GM19043 (cell line): ENCODE data around the gene HHIPL1.

Experiments
- ATAC-seq: cut with Tn5 transposase; IDR thresholded peaks from one replicate; pipeline ENCODE4 v1.9.1; 2021; ENCODE audit warnings: low read depth; ENCODE audit not compliant: unreplicated experiment

The HHIPL1 gene

DNA sequence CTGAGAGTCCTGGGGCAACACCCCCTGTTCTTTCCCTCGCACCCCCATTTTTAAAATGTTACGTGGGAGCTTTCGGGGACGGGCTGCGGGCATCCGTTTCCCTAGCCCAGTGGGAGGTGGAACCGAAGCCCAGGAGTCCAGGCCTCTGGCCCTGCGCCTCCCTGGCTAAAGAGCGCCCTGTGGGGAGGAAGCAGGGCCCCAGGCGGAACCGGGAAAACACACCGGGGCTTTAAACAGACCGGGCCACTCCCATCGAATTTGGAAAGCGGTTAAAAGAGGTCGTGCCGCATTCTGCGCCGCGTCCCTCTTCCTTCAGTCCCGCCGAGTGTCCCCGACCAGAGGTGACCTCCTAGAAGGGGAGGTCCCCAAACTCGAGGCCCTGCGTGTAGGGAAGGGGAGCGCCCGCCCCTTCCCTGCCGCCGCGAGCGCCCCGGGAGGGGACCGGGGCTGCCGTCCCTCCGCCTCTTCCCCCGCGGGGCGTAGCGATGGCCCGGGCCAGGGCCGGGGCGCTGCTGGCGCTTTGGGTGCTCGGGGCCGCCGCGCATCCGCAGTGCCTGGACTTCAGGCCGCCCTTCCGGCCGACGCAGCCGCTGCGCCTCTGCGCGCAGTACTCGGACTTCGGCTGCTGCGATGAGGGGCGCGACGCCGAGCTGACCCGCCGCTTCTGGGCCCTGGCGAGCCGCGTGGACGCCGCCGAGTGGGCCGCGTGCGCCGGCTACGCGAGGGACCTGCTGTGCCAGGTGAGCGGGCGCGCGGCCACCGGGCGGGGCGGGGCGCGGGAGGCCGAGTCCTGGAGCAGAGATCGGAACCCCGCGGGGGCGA is at the start of gene HHIPL1:
Gene HHIPL1, plus strand, starts transcription at position 407 of the 822 bp plus-strand sequence. Its CDS starts 79 bp downstream, at position 486.
- no peak for ATAC-seq

GRCh38 chr14:99595524-99595923 is 49.4 kb upstream of the HHIPL1 start:
- no peak for ATAC-seq

GRCh38 chr14:99596071-99596627 is 48.8 kb upstream of the HHIPL1 start:
- no peak for ATAC-seq

GRCh38 chr14:99596772-99597171 is 48.2 kb upstream of the HHIPL1 start:
- no peak for ATAC-seq

GRCh38 chr14:99597911-99598600 is 46.9 kb upstream of the HHIPL1 start:
- ATAC-seq, result no peak

GRCh38 chr14:99598774-99599173 is 46.2 kb upstream of the HHIPL1 start:
- no peak for ATAC-seq

GRCh38 chr14:99599393-99599792 is 45.5 kb upstream of the HHIPL1 start:
- ATAC-seq, result no peak

GRCh38 chr14:99600232-99600888 is 44.6 kb upstream of the HHIPL1 start:
- no peak for ATAC-seq

GRCh38 chr14:99601361-99601831 is 43.5 kb upstream of the HHIPL1 start:
- no peak for ATAC-seq

DNA sequence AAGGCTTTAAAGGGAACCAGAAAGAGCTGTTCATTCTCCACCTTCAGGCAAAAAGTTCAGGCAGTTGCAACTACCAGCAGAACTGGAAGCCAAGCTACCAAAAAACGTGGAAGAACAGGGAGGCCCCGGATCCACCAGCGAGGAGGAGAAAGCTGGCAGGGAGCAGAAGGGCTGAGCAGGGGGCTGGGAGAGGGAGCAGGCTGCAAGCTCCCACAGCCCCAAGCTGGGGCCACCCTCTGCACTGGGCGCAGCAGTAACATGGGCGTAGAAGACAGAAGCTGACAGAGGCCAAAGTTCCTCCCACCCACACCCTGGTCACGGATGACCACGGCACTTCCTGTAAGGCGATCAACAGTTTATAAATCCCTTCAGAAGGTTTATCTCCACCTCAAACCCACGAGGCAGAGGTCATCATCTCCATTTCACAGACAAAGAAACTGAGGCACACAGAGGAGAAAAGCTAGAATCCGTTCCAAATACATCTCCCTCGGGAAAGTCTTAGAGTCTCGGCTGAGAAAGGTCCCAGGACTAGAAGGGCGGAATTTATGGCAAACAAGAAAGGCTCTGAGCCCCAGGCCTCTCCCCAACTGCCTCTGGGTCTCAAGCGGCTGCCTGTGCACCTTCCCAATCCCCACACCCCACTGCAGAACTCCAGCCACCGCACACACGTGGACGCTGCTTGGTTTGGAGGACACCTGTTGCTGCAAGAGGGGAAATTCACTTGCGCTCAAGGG is 42.7 kb upstream of the HHIPL1 start:
- ATAC-seq, result no peak

- ATAC-seq, result no peak
Measured at GRCh38 chr14:99602788-99603415, 42.0 kb upstream of the HHIPL1 start.

DNA sequence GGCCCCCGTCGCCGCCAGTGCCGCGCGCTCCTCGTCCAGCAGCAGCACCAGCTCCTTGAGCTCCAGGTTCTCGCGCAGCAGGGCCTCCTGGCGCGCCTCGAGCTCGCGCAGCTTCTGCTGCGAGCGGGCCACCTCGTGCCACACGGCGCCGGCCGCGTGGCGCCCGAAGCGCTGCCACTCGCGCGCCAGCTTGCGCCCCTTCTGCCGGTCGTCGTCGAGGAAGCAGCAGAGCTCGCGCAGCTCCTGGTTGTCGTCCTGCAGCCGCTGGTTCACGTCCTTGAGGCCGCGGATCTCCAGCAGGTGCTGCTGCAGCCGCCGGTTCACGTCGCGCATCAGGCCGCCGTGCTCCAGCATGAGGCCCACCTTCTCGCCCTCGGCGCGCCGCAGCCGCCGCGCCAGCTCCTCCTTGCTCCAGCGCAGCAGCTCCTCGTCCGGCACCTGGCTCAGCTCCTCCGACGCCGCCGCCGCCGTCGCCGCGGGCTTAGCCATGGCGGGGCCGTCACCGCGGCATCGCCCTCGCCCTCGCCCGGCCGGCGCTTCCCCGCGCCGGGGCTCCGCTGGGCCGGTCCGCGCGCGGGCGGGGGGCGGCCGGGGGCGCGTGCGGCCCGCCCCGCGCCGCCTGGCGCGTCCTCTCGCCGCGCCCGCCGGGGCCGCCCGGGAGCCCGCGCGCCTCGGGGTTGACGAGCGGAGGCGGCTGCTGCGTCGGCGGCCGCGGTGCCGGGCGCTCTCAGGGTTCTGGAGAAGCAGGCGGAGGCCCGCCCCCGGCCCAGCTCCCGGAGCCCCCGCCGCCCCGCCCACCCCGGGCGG is 41.3 kb upstream of the HHIPL1 start, which contains the start of gene CCDC85C:
Gene CCDC85C, minus strand, starts transcription at position 737 of the 807 bp plus-strand sequence. Its CDS starts 248 bp downstream, at position 489.
- ATAC-seq, result peak; percentile 16

DNA sequence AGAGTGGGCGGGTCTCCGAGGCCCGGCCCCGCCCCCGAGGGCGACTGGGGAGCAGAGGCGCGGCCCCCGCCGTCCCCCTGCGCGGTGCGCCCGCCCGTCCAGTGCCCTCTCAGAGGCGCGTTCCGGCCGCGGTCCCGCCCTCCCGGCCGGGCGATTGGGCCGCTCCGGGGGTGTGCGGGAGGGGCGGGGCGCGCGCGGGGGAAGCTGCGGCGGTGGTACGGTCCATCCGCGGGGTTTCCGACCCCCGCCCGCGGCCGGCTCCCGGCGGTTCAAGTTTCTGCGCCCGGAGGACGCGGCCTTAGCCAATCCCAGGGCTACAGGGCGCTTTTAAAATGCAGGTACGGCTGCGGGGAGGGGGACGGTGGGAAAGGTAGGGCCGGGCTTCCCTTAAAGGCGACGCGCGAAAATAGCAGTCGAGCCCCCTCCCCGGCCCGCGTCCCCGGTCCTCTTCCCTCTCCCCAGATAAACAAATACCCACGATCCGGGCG is 40.6 kb upstream of the HHIPL1 start:
- ATAC-seq, result peak; percentile 90

DNA sequence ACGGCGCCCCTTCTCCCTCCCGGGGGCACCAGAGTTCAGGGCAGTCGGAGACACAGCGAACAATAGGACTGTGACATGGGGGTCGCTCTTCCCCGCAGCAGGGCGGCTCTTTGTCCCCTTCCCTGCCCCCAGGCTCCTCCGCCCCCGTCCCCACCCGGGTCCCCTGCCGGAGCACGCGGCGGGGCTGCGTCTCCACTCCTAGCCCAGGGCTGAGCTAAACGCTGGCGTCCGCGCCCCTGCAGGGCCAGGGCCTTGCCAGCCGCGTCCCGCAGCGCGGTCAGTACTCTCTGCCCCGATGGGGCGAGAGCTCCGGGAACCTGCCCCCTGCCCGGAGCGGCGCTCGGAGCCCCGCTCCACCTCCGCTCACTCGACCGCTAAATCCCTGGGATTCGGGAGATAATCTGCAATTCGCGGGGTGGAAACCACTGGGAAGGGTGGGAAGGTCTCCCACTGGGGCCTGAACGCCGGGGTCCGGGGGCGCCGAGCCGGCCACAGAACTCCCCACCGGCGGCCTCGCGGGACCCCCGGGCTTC is 40.1 kb upstream of the HHIPL1 start:
- no peak for ATAC-seq

GRCh38 chr14:99605299-99605961 is 39.5 kb upstream of the HHIPL1 start:
- no peak for ATAC-seq

- no peak for ATAC-seq
Measured at GRCh38 chr14:99606359-99606758, 38.6 kb upstream of the HHIPL1 start.

GRCh38 chr14:99608591-99608990 is 36.3 kb upstream of the HHIPL1 start:
- ATAC-seq, result no peak
